ENCODE measurements around the gene CACNA2D1.

The CACNA2D1 gene

GRCh38 chr7:82360591-82361368 is 82.8 kb downstream of the CACNA2D1 start:
- TF ChIP-seq NFIC (IDR thresholded peaks at IDR 0.05) (no peak), TCF12 (IDR thresholded peaks at IDR 0.05; ENCODE audit: low read depth) (no peak), EGR1 (IDR thresholded peaks at IDR 0.05) (no peak), YY1 (IDR thresholded peaks at IDR 0.05; ENCODE audit: low read depth) (no peak), TAF1 (IDR thresholded peaks at IDR 0.05; ENCODE audit: low read depth) (no peak), REST (IDR thresholded peaks at IDR 0.05; ENCODE audit: low read depth) (no peak), EP300 (IDR thresholded peaks at IDR 0.05; ENCODE audit: borderline replicate concordance) (no peak), ZBTB7A (IDR thresholded peaks at IDR 0.05; ENCODE audit: low read depth) (no peak), RAD21 (IDR thresholded peaks at IDR 0.05; ENCODE audit: low read depth) (no peak), CREB1 (IDR thresholded peaks at IDR 0.05; ENCODE audit: low read depth) (no peak), CEBPB (IDR thresholded peaks at IDR 0.05) (no peak)

- TF ChIP-seq FOXM1 (IDR thresholded peaks at IDR 0.05; ENCODE audit: borderline replicate concordance, low read depth) (no peak), YY1 (IDR thresholded peaks at IDR 0.05; ENCODE audit: low read depth) (no peak), CREB1 (IDR thresholded peaks at IDR 0.05; ENCODE audit: low read depth) (no peak), MAX (IDR thresholded peaks at IDR 0.05) (no peak), TEAD4 (IDR thresholded peaks at IDR 0.05) (no peak)
Observed at GRCh38 chr7:82359426-82359825, 84.2 kb downstream of the CACNA2D1 start.

- no peak for TF ChIP-seq TCF12 (IDR thresholded peaks at IDR 0.05; ENCODE audit: low read depth)
- no peak for TF ChIP-seq CREB1 (IDR thresholded peaks at IDR 0.05; ENCODE audit: low read depth)
- no peak for TF ChIP-seq MAX (IDR thresholded peaks at IDR 0.05)
- TF ChIP-seq YY1 (IDR thresholded peaks at IDR 0.05; ENCODE audit: low read depth), result no peak
- TF ChIP-seq REST (IDR thresholded peaks at IDR 0.05; ENCODE audit: low read depth), result no peak
- TF ChIP-seq NFIC (IDR thresholded peaks at IDR 0.05), result no peak
- no peak for TF ChIP-seq USF1 (IDR thresholded peaks at IDR 0.05)
- TF ChIP-seq TAF1 (IDR thresholded peaks at IDR 0.05; ENCODE audit: low read depth), result no peak
- TF ChIP-seq EGR1 (IDR thresholded peaks at IDR 0.05), result no peak
- no peak for TF ChIP-seq CEBPB (IDR thresholded peaks at IDR 0.05)
- TF ChIP-seq TEAD4 (IDR thresholded peaks at IDR 0.05), result no peak
- TF ChIP-seq RAD21 (IDR thresholded peaks at IDR 0.05; ENCODE audit: low read depth), result no peak
- TF ChIP-seq FOXM1 (IDR thresholded peaks at IDR 0.05; ENCODE audit: borderline replicate concordance, low read depth), result no peak
- TF ChIP-seq ZBTB7A (IDR thresholded peaks at IDR 0.05; ENCODE audit: low read depth), result no peak
- no peak for TF ChIP-seq EP300 (IDR thresholded peaks at IDR 0.05; ENCODE audit: borderline replicate concordance)
Observed at GRCh38 chr7:82358923-82359322, 84.7 kb downstream of the CACNA2D1 start.

GRCh38 chr7:82358009-82358578 is 85.5 kb downstream of the CACNA2D1 start:
- TF ChIP-seq ZBTB7A (IDR thresholded peaks at IDR 0.05; ENCODE audit: low read depth), result no peak
- TF ChIP-seq USF1 (IDR thresholded peaks at IDR 0.05), result no peak
- TF ChIP-seq RAD21 (IDR thresholded peaks at IDR 0.05; ENCODE audit: low read depth), result no peak
- no peak for TF ChIP-seq CEBPB (IDR thresholded peaks at IDR 0.05)
- TF ChIP-seq MAX (IDR thresholded peaks at IDR 0.05), result no peak

- TF ChIP-seq EGR1 (IDR thresholded peaks at IDR 0.05) (no peak), REST (IDR thresholded peaks at IDR 0.05; ENCODE audit: low read depth) (no peak), MAX (IDR thresholded peaks at IDR 0.05) (no peak), TAF1 (IDR thresholded peaks at IDR 0.05; ENCODE audit: low read depth) (no peak), EP300 (IDR thresholded peaks at IDR 0.05; ENCODE audit: borderline replicate concordance) (no peak), TEAD4 (IDR thresholded peaks at IDR 0.05) (no peak), RAD21 (IDR thresholded peaks at IDR 0.05; ENCODE audit: low read depth) (no peak), ZBTB7A (IDR thresholded peaks at IDR 0.05; ENCODE audit: low read depth) (no peak)
Observed at GRCh38 chr7:82348251-82348650, 95.3 kb downstream of the CACNA2D1 start.

All from Ishikawa (cell line).